B cell (primary cell): ENCODE data around the gene BRWD1. TPM values are rescaled to one million over a fixed set of nuclear protein-coding genes. Genes with fewer than 3 reads are reported as not detected.

Experiments
- ATAC-seq: fragments of 200-7000 bp; cut with Tn5 transposase; one replicate; pipeline ENCODE4 v1.10.0; 2021; ENCODE audit warnings: low read depth, mild to moderate bottlenecking, moderate number of reproducible peaks, moderate library complexity
- CTCF ChIA-PET: fragments of 350-600 bp; sonication (Branson Sonifier 250); formaldehyde crosslinking; loops from one replicate; lab custom pipeline; 2021; ENCODE audit warnings: antibody characterized with exemption, inconsistent platforms; lab: Charles Lee
- POLR2A ChIA-PET: fragments of 350-600 bp; sonication (Branson Sonifier 250); formaldehyde crosslinking; loops from one replicate; lab custom pipeline; 2021; ENCODE audit warnings: antibody characterized with exemption; lab: Charles Lee
- DNase-seq: peaks from one replicate; pipeline ENCODE4 v3.0.0; 2013
- H2AFZ ChIP-seq: 2 replicates; pipeline ENCODE4 v1.6.1; 2012; ENCODE audit warnings: mild to moderate bottlenecking, low read depth, low read length; ENCODE audit not compliant: insufficient read depth, poor library complexity, severe bottlenecking
- H3K27ac ChIP-seq, 2 donors: 1 replicate in 1 of 2; 2 replicates in 1 of 2; pipeline ENCODE4 v1.5.1; 2012 to 2013; ENCODE audit warnings: low read length in 2 of 2, mild to moderate bottlenecking in 2 of 2, moderate library complexity in 1 of 2
- H3K27me3 ChIP-seq, 4 experiments: fragments of 200-600 bp in 1 of 4; sonication (generic) in 1 of 4; replicated peaks in 1 of 4; 1 replicate in 2 of 4; 2 replicates in 2 of 4; pipeline versions ENCODE4 v1.6.1 to v1.7.0; 2013 to 2016; ENCODE audit warnings: low read length in 3 of 4, mild to moderate bottlenecking in 2 of 4, mixed read lengths in 1 of 4, moderate library complexity in 1 of 4; ENCODE audit not compliant: insufficient read depth in 4 of 4, control insufficient read depth in 3 of 4; ENCODE audit errors: control extremely low read depth in 1 of 4
- H3K36me3 ChIP-seq, 2 experiments: replicated peaks in 1 of 2; 1 replicate in 1 of 2; 2 replicates in 1 of 2; pipeline versions ENCODE4 v1.6.1 to v1.7.1; 2013; ENCODE audit warnings: low read length in 1 of 2; ENCODE audit not compliant: insufficient read depth in 2 of 2, control insufficient read depth in 1 of 2; ENCODE audit errors: control extremely low read depth in 1 of 2, extremely low read depth in 1 of 2
- H3K4me1 ChIP-seq, 2 donors: fragments of 200-600 bp in 1 of 2; sonication (generic) in 1 of 2; 1 replicate in 1 of 2; 2 replicates in 1 of 2; pipeline versions ENCODE4 v1.5.1 to v1.6.1; 2013 to 2017; ENCODE audit warnings: low read length in 2 of 2; ENCODE audit not compliant: control insufficient read depth in 2 of 2, insufficient read depth in 2 of 2
- H3K4me2 ChIP-seq: replicated peaks from 2 replicates; pipeline ENCODE3; 2012; ENCODE audit warnings: mild to moderate bottlenecking, low read depth, low read length; ENCODE audit not compliant: poor library complexity, severe bottlenecking
- H3K4me3 ChIP-seq, 5 experiments: fragments of 200-600 bp in 1 of 5; sonication (generic) in 1 of 5; 1 replicate in 3 of 5; 2 replicates in 2 of 5; pipeline versions ENCODE4 v1.5.1 to v1.7.0; 2011 to 2016; ENCODE audit warnings: low read length in 4 of 5, mild to moderate bottlenecking in 4 of 5, low read depth in 2 of 5, control low read depth in 1 of 5, moderate library complexity in 1 of 5; ENCODE audit not compliant: insufficient read depth in 1 of 5; ENCODE audit errors: control extremely low read depth in 1 of 5, extremely low read depth in 1 of 5
- H3K79me2 ChIP-seq: fragments of 200-600 bp; sonication (generic); one replicate; pipeline ENCODE4 v1.6.0; 2016; ENCODE audit warnings: low read length; ENCODE audit not compliant: control insufficient read depth, insufficient read depth
- H3K9ac ChIP-seq: fragments of 200-600 bp; sonication (generic); 2 replicates; pipeline ENCODE4 v1.6.1; 2017; ENCODE audit warnings: mild to moderate bottlenecking, low read length, moderate library complexity
- H3K9me3 ChIP-seq, 3 donors: one replicate each; pipeline versions ENCODE4 v1.6.1 to v1.7.1; 2013; ENCODE audit warnings: low read length in 2 of 3; ENCODE audit not compliant: control insufficient read depth in 2 of 3, insufficient read depth in 1 of 3; ENCODE audit errors: control extremely low read depth in 1 of 3
- H4K20me1 ChIP-seq: 2 replicates; pipeline ENCODE4 v1.6.0; 2012; ENCODE audit warnings: mild to moderate bottlenecking, low read length; ENCODE audit not compliant: insufficient read depth, control insufficient read depth, poor library complexity, severe bottlenecking
- H3K27ac Mint-ChIP-seq: one replicate; pipeline ENCODE4 v1.8.0; 2021; ENCODE audit warnings: mixed read lengths
- H3K27me3 Mint-ChIP-seq: one replicate; pipeline ENCODE4 v1.8.0; 2021; ENCODE audit warnings: mixed read lengths
- H3K4me1 Mint-ChIP-seq: one replicate; pipeline ENCODE4 v1.8.0; 2021; ENCODE audit warnings: mixed read lengths
- H3K4me3 Mint-ChIP-seq: one replicate; pipeline ENCODE4 v1.8.0; 2021; ENCODE audit warnings: mixed read lengths
- H3K9me3 Mint-ChIP-seq: one replicate; pipeline ENCODE4 v1.8.0; 2022; ENCODE audit warnings: mixed read lengths; ENCODE audit not compliant: insufficient read depth
- EZH2 ChIP-seq: IDR thresholded peaks from 2 replicates; pipeline ENCODE4 v1.6.1; 2012; ENCODE audit warnings: borderline replicate concordance, low read depth, mild to moderate bottlenecking, moderate library complexity, low read length; ENCODE audit not compliant: insufficient read depth, poor library complexity, severe bottlenecking
- WGBS: methylation state at CpG from one replicate; pipeline ENCODE4 v1.1.5; 2013; ENCODE audit warnings: missing lambda C conversion rate; ENCODE audit not compliant: insufficient coverage; 5-methylcytosine and 5-hydroxymethylcytosine counted together
- intact Hi-C: fragments of 100-400 bp; cut with micrococcal nuclease; formaldehyde crosslinking; loops from one replicate; pipeline ENCODE4 v1.10.0; 2022
- polyA plus RNA-seq: library from polyadenylated mRNA; depleted of rRNA; stranded (reverse); fragments of >200 nt; gene quantifications from 2 replicates; pipeline ENCODE4 v1.2.3, GENCODE V29; 2012
- total RNA-seq, 2 donors: library from RNA; stranded (reverse); fragments of 120-200 nt in 1 of 2; gene quantifications; 1 replicate in 1 of 2; 2 replicates in 1 of 2; pipeline versions ENCODE4 v1.2.3 to v1.2.4, GENCODE V29; 2013 to 2022
- TF ChIP-seq, protein P1 (sequence below): fragments of 200-600 bp; IDR thresholded peaks from one replicate; pipeline ENCODE4 v1.8.0; 2022; ENCODE audit warnings: antibody characterized with exemption, mild to moderate bottlenecking

The BRWD1 gene
- total and polyA plus RNA-seq, 2 donors (not counting 1 experiment from before 2014, with no cell fraction given): 9.4 to 93.9 TPM

- Histone ChIP-seq H3K36me3 (no peaks in the 10 kb centered on the region), H3K27ac (no peak overlapping the region), H3K4me3 (no peak overlapping the region), H3K9ac (no peak overlapping the region), H3K4me1 (peaks cover 5 to 36% of the 10 kb centered on the region in 2 donors), H3K9me3 (no peaks in the 10 kb centered on the region), H3K27me3 (no peaks in the 10 kb centered on the region), H3K79me2 (no peaks in the 10 kb centered on the region), H2AFZ (no peak overlapping the region), H4K20me1 (no peaks in the 10 kb centered on the region), H3K4me2 (no peak overlapping the region)
- 52% methylated on average over 5 of the region's 8 CpGs for WGBS
- DNase-seq: no peak
- Mint-ChIP-seq H3K27ac (no peak overlapping the region), H3K27me3 (no peaks in the 10 kb centered on the region), H3K4me1 (peaks cover 27% of the 10 kb centered on the region), H3K4me3 (no peak overlapping the region), H3K9me3 (no peaks in the 10 kb centered on the region)
- TF ChIP-seq, protein P1, sequence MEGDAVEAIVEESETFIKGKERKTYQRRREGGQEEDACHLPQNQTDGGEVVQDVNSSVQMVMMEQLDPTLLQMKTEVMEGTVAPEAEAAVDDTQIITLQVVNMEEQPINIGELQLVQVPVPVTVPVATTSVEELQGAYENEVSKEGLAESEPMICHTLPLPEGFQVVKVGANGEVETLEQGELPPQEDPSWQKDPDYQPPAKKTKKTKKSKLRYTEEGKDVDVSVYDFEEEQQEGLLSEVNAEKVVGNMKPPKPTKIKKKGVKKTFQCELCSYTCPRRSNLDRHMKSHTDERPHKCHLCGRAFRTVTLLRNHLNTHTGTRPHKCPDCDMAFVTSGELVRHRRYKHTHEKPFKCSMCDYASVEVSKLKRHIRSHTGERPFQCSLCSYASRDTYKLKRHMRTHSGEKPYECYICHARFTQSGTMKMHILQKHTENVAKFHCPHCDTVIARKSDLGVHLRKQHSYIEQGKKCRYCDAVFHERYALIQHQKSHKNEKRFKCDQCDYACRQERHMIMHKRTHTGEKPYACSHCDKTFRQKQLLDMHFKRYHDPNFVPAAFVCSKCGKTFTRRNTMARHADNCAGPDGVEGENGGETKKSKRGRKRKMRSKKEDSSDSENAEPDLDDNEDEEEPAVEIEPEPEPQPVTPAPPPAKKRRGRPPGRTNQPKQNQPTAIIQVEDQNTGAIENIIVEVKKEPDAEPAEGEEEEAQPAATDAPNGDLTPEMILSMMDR: no peak
- TF ChIP-seq EZH2: no peak
- no peak for ATAC-seq
- ChIA-PET POLR2A (no interaction called here), CTCF (interaction anchor here (0.8 kb wide), 1 partner anchor 69 kb away, joined by 4 read pairs; no protein-coding TSS in a partner anchor)
- intact Hi-C loops: no loop called here
These were observed 4.9 kb upstream of the BRWD1 start for GRCh38 chr21:39318091-39318959.
